Ascending aorta (tissue), 2 donors: ENCODE measurements around the gene GPR61. TPM values are rescaled to one million over a fixed set of nuclear protein-coding genes. Genes with fewer than 3 reads are reported as not detected.

Experiments
- DNase-seq, 2 donors: peaks; one replicate each; pipeline ENCODE4 v3.0.0-alpha.2; 2019; ENCODE audit warnings: low spot score in 2 of 2
- H3K27ac ChIP-seq, 2 donors: fragments of 200-600 bp; sonication (generic); one replicate each; pipeline ENCODE4 v1.5.1; 2016 to 2017; ENCODE audit warnings: mild to moderate bottlenecking in 1 of 2
- H3K27me3 ChIP-seq: fragments of 200-600 bp; sonication (generic); one replicate; pipeline ENCODE4 v1.5.1; 2017
- H3K36me3 ChIP-seq, 2 donors: fragments of 200-600 bp; sonication (generic); one replicate each; pipeline ENCODE4 v1.5.1; 2016
- H3K4me1 ChIP-seq, 2 donors: fragments of 200-600 bp; sonication (generic); one replicate each; pipeline ENCODE4 v1.5.1; 2016 to 2017; ENCODE audit warnings: mild to moderate bottlenecking in 1 of 2
- H3K4me3 ChIP-seq, 2 donors: fragments of 200-600 bp; sonication (generic); one replicate each; pipeline ENCODE4 v1.5.1; 2016 to 2017; ENCODE audit warnings: mild to moderate bottlenecking in 1 of 2
- H3K9me3 ChIP-seq, 2 donors: fragments of 200-600 bp; sonication (generic); one replicate each; pipeline ENCODE4 v1.5.1; 2016
- intact Hi-C: fragments of 100-400 bp; cut with DNase I; formaldehyde crosslinking; loops from one replicate; pipeline ENCODE4 v1.15.1; 2023
- total RNA-seq: library from RNA; depleted of rRNA; stranded (reverse); fragments of >200 nt; gene quantifications from one replicate; pipeline ENCODE4 v1.1.0, GENCODE V29; 2016
- TF ChIP-seq, protein P1 (sequence below), 3 experiments: fragments of 200-600 bp in 2 of 3; fragments of 450-650 bp in 1 of 3; sonication (generic) in 2 of 3; IDR thresholded peaks; one replicate each; pipeline ENCODE4 v1.5.1; 2016 to 2019; ENCODE audit warnings: antibody characterized with exemption in 3 of 3, mild to moderate bottlenecking in 1 of 3, moderate library complexity in 1 of 3

GPR61 gene
- total RNA-seq, 1 donor from 2014 or later = not detected

DNA sequence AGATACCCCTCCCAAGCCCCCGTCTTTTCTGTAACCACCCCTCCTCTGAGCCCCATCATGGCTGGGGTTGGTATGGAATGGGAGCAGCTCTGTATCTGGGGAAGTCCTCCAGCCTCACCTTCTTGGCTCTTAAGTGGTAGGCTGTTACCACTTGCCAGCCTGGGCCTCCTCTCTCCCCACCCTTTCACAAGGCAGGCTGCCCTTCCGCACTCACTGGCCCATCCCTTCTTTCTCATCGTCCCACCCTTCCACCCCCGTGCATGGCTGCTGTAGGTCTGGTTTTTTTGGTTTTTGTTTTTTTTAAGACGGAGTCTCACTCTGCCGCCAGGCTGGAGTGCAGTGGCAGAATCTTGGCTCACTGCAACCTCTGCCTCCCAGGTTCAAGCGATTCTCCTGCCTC, 40.6 kb upstream of the GPR61 start:
- intact Hi-C loops = no loop called here

DNA sequence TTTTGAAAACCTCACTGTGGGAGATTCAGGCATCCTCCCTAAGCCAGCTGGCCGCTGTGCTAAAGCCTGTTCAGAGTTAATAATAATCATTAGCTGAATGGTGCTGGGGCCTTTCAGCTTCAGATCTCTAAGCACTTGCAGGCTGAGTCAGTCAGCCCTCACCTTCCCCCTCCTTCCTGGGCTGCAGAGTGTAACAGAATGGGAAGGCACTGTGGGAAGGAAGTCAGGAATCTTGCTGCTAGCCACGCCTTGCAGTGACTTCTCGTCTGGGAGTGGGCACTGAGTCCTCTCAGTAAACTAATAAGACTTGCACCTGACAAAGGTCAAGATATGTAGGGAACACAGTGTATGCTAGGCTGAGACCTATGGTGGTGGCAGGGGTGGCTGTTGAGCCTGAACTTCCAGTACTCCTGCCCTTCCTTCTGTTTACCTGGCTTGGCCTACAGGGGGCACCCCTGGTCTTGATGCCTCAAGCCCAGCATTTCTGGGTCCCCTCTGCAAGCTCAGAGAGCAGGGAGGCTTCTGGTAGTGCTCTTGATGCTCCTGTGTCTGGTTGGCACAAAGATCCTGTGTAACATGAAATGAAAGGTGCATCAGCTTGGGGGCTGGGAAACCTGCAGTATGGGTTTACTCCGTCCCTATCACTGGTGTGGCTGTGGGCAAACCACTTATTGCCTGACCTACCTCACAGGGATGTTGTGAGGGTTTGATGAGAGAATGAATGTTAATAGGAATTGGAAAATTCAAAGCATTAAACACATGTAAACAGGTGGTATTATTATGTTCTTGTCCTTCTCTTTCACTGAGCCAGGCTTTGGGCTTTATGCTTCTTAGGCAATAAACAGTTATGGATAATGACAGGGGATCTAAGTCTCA, 39.8 kb upstream of the GPR61 start:
- Histone ChIP-seq H3K4me3 (no peak overlapping the region), H3K36me3 (peaks cover 13 to 25% of the 10 kb centered on the region in 2 donors), H3K27ac (peak overlapping the region; percentile 53 to 64), H3K4me1 (peaks cover 12 to 35% of the 10 kb centered on the region in 2 donors), H3K27me3 (no peaks in the 10 kb centered on the region), H3K9me3 (no peaks in the 10 kb centered on the region)
- DNase-seq = peak in 1 of 2 donors; percentile 72
- TF ChIP-seq, protein P1, sequence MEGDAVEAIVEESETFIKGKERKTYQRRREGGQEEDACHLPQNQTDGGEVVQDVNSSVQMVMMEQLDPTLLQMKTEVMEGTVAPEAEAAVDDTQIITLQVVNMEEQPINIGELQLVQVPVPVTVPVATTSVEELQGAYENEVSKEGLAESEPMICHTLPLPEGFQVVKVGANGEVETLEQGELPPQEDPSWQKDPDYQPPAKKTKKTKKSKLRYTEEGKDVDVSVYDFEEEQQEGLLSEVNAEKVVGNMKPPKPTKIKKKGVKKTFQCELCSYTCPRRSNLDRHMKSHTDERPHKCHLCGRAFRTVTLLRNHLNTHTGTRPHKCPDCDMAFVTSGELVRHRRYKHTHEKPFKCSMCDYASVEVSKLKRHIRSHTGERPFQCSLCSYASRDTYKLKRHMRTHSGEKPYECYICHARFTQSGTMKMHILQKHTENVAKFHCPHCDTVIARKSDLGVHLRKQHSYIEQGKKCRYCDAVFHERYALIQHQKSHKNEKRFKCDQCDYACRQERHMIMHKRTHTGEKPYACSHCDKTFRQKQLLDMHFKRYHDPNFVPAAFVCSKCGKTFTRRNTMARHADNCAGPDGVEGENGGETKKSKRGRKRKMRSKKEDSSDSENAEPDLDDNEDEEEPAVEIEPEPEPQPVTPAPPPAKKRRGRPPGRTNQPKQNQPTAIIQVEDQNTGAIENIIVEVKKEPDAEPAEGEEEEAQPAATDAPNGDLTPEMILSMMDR (IDR thresholded peaks at IDR 0.05) = peak in 2 of 3 experiments; percentile 14 to 35
- intact Hi-C loops = no loop called here

More for the DNA sequence above, 40.6 kb upstream of the GPR61 start:
- Histone ChIP-seq H3K27ac (peak overlapping the region; percentile 53 to 64), H3K9me3 (no peaks in the 10 kb centered on the region), H3K4me3 (no peak overlapping the region), H3K36me3 (peaks cover 13 to 25% of the 10 kb centered on the region in 2 donors), H3K4me1 (peaks cover 16 to 40% of the 10 kb centered on the region in 2 donors), H3K27me3 (no peaks in the 10 kb centered on the region)
- TF ChIP-seq, protein P1 (IDR thresholded peaks at IDR 0.05) = no peak
- no peak for DNase-seq

DNA sequence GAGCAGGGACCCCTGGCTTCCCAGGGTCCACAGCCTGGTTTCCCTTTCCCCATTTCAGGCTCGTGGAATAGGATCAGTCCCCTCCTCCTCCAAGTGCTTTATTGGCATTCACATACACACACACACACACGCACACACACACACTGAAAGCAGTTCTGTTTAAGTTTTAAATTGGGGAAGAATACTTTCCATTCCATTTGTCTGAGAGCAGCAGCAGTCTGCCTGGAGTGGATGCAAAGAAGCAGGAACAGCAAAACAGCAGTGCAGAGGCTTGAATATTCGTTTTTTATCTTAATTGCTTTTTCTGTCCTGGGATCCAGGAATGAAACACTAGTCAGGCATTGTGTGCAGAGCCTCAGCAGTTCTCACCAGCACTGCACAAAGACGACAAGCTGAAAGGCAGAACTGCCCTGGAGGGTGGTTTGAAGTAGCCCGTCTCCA, 38.7 kb upstream of the GPR61 start:
- H3K9me3 ChIP-seq = no peaks in the 10 kb centered on the region
- intact Hi-C loops = no loop called here
- no peak overlapping the region for H3K4me3 ChIP-seq
- H3K36me3 ChIP-seq = peaks cover 10 to 22% of the 10 kb centered on the region in 2 donors
- peak in 1 of 2 donors; percentile 75 for DNase-seq
- TF ChIP-seq, protein P1 (IDR thresholded peaks at IDR 0.05) = no peak
- no peaks in the 10 kb centered on the region for H3K27me3 ChIP-seq
- peaks cover 9 to 31% of the 10 kb centered on the region in 2 donors for H3K4me1 ChIP-seq
- H3K27ac ChIP-seq = peak overlapping the region; percentile 53 to 64

DNA sequence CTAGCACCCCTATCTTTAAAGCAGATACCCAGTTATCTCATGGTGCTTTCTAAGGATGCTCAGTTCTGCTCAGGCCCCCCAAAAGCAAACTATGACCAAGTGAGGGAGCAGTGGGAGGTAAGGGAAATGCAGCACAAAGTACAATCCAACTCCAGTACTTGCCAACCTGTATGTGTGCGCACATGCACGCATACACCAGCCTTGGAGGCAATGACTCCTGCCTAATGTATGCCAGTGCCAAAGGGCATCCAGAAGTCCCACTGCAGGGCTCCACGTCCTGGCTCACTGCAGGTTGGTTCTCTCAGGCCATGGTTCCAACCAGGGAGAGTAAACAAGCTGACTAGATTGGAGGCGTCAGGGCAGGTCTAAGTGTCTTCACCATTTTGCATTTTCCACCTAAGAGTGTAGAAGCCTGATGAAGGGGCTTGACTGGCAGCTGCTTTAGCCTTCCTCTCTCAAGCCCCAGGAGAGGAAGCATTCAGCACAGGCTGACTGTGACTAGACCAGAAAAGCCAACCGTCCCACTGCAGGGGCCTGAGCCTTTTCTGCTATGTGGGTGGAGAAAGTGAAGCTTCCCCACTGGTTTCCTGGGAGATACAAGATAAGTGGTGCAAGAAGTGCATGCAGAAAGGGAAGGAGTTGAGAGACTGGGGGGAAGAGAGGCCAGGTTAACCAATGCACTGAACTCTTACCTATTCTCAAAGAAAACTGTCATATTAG, 37.9 kb upstream of the GPR61 start:
- no peak for DNase-seq
- Histone ChIP-seq H3K4me1 (peaks cover 9 to 31% of the 10 kb centered on the region in 2 donors), H3K4me3 (no peak overlapping the region), H3K27ac (peak overlapping the region; percentile 53 to 64), H3K27me3 (no peaks in the 10 kb centered on the region), H3K36me3 (peaks cover 3 to 13% of the 10 kb centered on the region in 2 donors), H3K9me3 (no peaks in the 10 kb centered on the region)
- TF ChIP-seq, protein P1 (IDR thresholded peaks at IDR 0.05) = no peak
- intact Hi-C loops = no loop called here

DNA sequence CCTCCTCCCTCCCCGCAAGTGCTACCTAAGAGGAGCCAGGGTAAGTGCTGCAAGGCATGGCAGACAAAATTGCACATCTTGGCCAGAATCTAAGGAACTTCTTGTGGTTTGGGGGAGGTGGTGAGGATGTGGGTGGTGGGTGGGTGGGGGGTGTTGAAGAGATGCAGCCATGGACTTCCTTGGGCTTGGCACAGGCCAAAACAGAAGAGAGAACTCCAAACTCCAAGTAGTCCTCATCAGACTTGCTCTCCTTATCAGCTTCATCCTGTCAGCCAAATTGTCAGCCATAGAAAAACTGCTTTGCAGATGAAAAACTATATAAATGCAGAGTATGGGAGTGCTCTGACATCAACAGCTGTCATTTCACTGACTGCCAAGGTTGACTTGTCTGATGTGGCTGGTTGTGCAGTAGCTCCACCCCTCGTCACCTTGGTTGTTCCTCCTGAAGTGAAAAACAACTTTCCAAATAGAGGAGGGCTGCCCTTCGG, 37.3 kb upstream of the GPR61 start:
- H3K36me3 ChIP-seq = peaks cover 0 to 7% of the 10 kb centered on the region in 2 donors
- no peaks in the 10 kb centered on the region for H3K9me3 ChIP-seq
- intact Hi-C loops = no loop called here
- no peak for DNase-seq
- H3K27me3 ChIP-seq = no peaks in the 10 kb centered on the region
- TF ChIP-seq, protein P1 (IDR thresholded peaks at IDR 0.05) = no peak
- H3K4me1 ChIP-seq = peaks cover 9 to 31% of the 10 kb centered on the region in 2 donors
- H3K27ac ChIP-seq = peak overlapping the region in 1 of 2 donors; percentile 53
- H3K4me3 ChIP-seq = no peak overlapping the region
